Right kidney (tissue), 9 donors: ENCODE results near the gene THAP3.

ENCODE experiments used
- DNase-seq: peaks from one replicate; pipeline ENCODE4 v3.0.0-alpha.2; 2016
- long read RNA-seq, 8 donors: transcript quantifications; one replicate each; lab custom pipeline, GENCODE V29; 2026

Gene THAP3
- long read RNA-seq, donor 1, partial matches to known transcripts: 15 of 18 reads
- long read RNA-seq, donor 1, other reads (novel, unspliced or antisense): 0 of 18 reads
- long read RNA-seq, donor 2, partial matches to known transcripts: 0 of 1 reads
- long read RNA-seq, donor 2, other reads (novel, unspliced or antisense): 0 of 1 reads
- long read RNA-seq, donor 3, partial matches to known transcripts: 7 of 7 reads
- long read RNA-seq, donor 3, other reads (novel, unspliced or antisense): 0 of 7 reads
- long read RNA-seq, donor 4, partial matches to known transcripts: 56 of 58 reads
- long read RNA-seq, donor 4, other reads (novel, unspliced or antisense): 0 of 58 reads
- long read RNA-seq, donor 5, partial matches to known transcripts: 7 of 12 reads
- long read RNA-seq, donor 5, other reads (novel, unspliced or antisense): 0 of 12 reads
- long read RNA-seq, donor 6, partial matches to known transcripts: 6 of 10 reads
- long read RNA-seq, donor 6, other reads (novel, unspliced or antisense): 0 of 10 reads
- long read RNA-seq, donor 7, partial matches to known transcripts: 12 of 16 reads
- long read RNA-seq, donor 7, other reads (novel, unspliced or antisense): 0 of 16 reads
- long read RNA-seq, donor 8, partial matches to known transcripts: 8 of 13 reads
- long read RNA-seq, donor 8, other reads (novel, unspliced or antisense): 0 of 13 reads

GRCh38 chr1:6624710-6625583 is at the start of gene THAP3:
Gene THAP3 (plus strand): TSS chr1:6624868. CDS start chr1:6625219, 351 bp downstream.
- peak; percentile 97 for DNase-seq

- no peak for DNase-seq
Measured at GRCh38 chr1:6577831-6578525, 46.7 kb upstream of the THAP3 start.

- DNase-seq: no peak
Measured at GRCh38 chr1:6578624-6579373, 45.9 kb upstream of the THAP3 start.

GRCh38 chr1:6579374-6580118 is 45.1 kb upstream of the THAP3 start, which contains the start of gene ZBTB48:
Gene ZBTB48 (plus strand): TSS chr1:6579994. CDS start chr1:6580610, 616 bp downstream.
- DNase-seq: peak; percentile 85

GRCh38 chr1:6580119-6580592 is 44.5 kb upstream of the THAP3 start:
- no peak for DNase-seq

GRCh38 chr1:6580593-6581409 is 43.9 kb upstream of the THAP3 start:
- peak; percentile 21 for DNase-seq

GRCh38 chr1:6581561-6582305 is 42.9 kb upstream of the THAP3 start:
- no peak for DNase-seq

- no peak for DNase-seq
Measured at GRCh38 chr1:6582370-6582769, 42.3 kb upstream of the THAP3 start.

- DNase-seq: no peak
Measured at GRCh38 chr1:6584126-6585080, 40.3 kb upstream of the THAP3 start.

GRCh38 chr1:6585081-6585722 is 39.5 kb upstream of the THAP3 start:
- no peak for DNase-seq

GRCh38 chr1:6585841-6586240 is 38.8 kb upstream of the THAP3 start:
- DNase-seq: no peak

GRCh38 chr1:6586404-6586816 is 38.3 kb upstream of the THAP3 start:
- DNase-seq: no peak

GRCh38 chr1:6587261-6588005 is 37.2 kb upstream of the THAP3 start:
- no peak for DNase-seq

- no peak for DNase-seq
Measured at GRCh38 chr1:6588128-6588892, 36.4 kb upstream of the THAP3 start.

- DNase-seq: no peak
Measured at GRCh38 chr1:6588893-6589520, 35.7 kb upstream of the THAP3 start.
